WTC11 (cell line): ENCODE measurements around the gene MERTK.

Experiments
- IRF2 ChIP-seq: sonication (generic); formaldehyde crosslinking; IDR thresholded peaks from 2 replicates; pipeline ENCODE4 v1.8.0; 2022; ENCODE audit warnings: low read depth, missing genetic modification reagents, borderline replicate concordance
- ZNF263 ChIP-seq: sonication (generic); formaldehyde crosslinking; IDR thresholded peaks from 2 replicates; pipeline ENCODE4 v1.8.1; 2022; ENCODE audit warnings: low read depth, mild to moderate bottlenecking, moderate library complexity, missing genetic modification reagents
- TF ChIP-seq, protein P1 (sequence below): sonication (generic); formaldehyde crosslinking; IDR thresholded peaks from 2 replicates; pipeline ENCODE4 v1.8.1; 2022; ENCODE audit warnings: low read depth, missing genetic modification reagents, borderline replicate concordance
- TF ChIP-seq, protein P2 (sequence below): fragments of 200-600 bp; IDR thresholded peaks from 2 replicates; pipeline ENCODE4 v1.8.0; 2022; ENCODE audit warnings: antibody characterized with exemption
- TF ChIP-seq, protein P3 (sequence below): sonication (generic); formaldehyde crosslinking; conservative IDR thresholded peaks from 2 replicates; pipeline ENCODE4 v1.8.1; 2022; ENCODE audit warnings: mild to moderate bottlenecking, missing genetic modification reagents
- TF ChIP-seq, protein P4 (sequence below): sonication (generic); formaldehyde crosslinking; conservative IDR thresholded peaks from 2 replicates; pipeline ENCODE4 v1.8.1; 2023; ENCODE audit warnings: mild to moderate bottlenecking, low read depth, missing genetic modification reagents, moderate library complexity
- TF ChIP-seq, protein P5 (sequence below): sonication (generic); formaldehyde crosslinking; IDR thresholded peaks from 2 replicates; pipeline ENCODE4 v1.8.0; 2023; ENCODE audit warnings: missing genetic modification reagents, mild to moderate bottlenecking, borderline replicate concordance
- TF ChIP-seq, protein P6 (sequence below): fragments of 250-450 bp; sonication (Bioruptor Pico); conservative IDR thresholded peaks from 2 replicates; pipeline ENCODE4 v1.9.0; 2021; ENCODE audit warnings: mild to moderate bottlenecking
- TF ChIP-seq, protein P7 (sequence below): sonication (generic); formaldehyde crosslinking; IDR thresholded peaks from 2 replicates; pipeline ENCODE4 v1.8.0; 2023; ENCODE audit warnings: missing genetic modification reagents
- TF ChIP-seq, protein P8 (sequence below): sonication (generic); formaldehyde crosslinking; IDR thresholded peaks from 2 replicates; pipeline ENCODE4 v1.8.1; 2023; ENCODE audit warnings: mild to moderate bottlenecking, missing genetic modification reagents, moderate library complexity
- TF ChIP-seq, protein P9 (sequence below): sonication (generic); formaldehyde crosslinking; IDR thresholded peaks from 2 replicates; pipeline ENCODE4 v1.8.0; 2022; ENCODE audit warnings: mild to moderate bottlenecking, missing genetic modification reagents

DNA sequence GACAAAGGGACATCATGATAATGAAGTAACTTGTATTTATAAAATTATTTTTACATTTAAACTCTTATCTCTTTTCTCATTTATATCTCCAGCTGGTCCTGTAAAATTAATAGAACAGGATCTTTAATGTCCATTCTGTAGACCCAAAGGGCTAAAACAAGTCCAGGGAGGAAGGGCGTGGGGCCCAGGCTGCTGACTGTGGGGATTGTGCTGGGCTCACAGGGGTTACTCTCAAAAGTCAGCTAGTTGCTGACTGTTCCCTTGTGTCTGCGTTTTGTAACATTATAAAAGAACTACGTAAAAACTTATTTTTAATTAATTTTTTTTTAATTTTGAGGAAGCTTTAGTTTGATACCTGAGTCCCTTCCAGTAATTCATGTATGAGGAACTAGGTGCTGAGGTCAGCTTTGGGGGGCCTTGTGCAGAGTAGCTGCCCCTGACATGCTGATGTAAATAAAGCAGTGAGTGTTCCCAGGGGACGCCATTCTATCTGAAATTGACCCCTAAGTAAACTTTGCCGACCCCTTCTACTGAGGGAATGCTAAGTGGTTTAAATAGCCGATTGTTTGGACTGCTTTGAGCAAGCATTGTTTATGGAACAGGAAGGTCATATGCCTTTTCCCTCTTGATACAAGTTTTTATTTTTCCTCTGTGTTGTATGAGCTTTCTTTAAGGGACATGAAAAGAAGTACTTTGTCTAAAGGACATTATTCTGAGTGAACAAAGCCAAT is 56.4 kb downstream of the MERTK start:
- TF ChIP-seq, protein P1, sequence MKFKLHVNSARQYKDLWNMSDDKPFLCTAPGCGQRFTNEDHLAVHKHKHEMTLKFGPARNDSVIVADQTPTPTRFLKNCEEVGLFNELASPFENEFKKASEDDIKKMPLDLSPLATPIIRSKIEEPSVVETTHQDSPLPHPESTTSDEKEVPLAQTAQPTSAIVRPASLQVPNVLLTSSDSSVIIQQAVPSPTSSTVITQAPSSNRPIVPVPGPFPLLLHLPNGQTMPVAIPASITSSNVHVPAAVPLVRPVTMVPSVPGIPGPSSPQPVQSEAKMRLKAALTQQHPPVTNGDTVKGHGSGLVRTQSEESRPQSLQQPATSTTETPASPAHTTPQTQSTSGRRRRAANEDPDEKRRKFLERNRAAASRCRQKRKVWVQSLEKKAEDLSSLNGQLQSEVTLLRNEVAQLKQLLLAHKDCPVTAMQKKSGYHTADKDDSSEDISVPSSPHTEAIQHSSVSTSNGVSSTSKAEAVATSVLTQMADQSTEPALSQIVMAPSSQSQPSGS (CRISPR knock-in tag) = no peak
- TF ChIP-seq, protein P2, sequence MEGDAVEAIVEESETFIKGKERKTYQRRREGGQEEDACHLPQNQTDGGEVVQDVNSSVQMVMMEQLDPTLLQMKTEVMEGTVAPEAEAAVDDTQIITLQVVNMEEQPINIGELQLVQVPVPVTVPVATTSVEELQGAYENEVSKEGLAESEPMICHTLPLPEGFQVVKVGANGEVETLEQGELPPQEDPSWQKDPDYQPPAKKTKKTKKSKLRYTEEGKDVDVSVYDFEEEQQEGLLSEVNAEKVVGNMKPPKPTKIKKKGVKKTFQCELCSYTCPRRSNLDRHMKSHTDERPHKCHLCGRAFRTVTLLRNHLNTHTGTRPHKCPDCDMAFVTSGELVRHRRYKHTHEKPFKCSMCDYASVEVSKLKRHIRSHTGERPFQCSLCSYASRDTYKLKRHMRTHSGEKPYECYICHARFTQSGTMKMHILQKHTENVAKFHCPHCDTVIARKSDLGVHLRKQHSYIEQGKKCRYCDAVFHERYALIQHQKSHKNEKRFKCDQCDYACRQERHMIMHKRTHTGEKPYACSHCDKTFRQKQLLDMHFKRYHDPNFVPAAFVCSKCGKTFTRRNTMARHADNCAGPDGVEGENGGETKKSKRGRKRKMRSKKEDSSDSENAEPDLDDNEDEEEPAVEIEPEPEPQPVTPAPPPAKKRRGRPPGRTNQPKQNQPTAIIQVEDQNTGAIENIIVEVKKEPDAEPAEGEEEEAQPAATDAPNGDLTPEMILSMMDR = no peak
- TF ChIP-seq ZNF263 (no peak), IRF2 (CRISPR knock-in tag) (no peak)
- TF ChIP-seq, protein P3, sequence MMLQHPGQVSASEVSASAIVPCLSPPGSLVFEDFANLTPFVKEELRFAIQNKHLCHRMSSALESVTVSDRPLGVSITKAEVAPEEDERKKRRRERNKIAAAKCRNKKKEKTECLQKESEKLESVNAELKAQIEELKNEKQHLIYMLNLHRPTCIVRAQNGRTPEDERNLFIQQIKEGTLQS (CRISPR knock-in tag) = no peak
- TF ChIP-seq, protein P4, sequence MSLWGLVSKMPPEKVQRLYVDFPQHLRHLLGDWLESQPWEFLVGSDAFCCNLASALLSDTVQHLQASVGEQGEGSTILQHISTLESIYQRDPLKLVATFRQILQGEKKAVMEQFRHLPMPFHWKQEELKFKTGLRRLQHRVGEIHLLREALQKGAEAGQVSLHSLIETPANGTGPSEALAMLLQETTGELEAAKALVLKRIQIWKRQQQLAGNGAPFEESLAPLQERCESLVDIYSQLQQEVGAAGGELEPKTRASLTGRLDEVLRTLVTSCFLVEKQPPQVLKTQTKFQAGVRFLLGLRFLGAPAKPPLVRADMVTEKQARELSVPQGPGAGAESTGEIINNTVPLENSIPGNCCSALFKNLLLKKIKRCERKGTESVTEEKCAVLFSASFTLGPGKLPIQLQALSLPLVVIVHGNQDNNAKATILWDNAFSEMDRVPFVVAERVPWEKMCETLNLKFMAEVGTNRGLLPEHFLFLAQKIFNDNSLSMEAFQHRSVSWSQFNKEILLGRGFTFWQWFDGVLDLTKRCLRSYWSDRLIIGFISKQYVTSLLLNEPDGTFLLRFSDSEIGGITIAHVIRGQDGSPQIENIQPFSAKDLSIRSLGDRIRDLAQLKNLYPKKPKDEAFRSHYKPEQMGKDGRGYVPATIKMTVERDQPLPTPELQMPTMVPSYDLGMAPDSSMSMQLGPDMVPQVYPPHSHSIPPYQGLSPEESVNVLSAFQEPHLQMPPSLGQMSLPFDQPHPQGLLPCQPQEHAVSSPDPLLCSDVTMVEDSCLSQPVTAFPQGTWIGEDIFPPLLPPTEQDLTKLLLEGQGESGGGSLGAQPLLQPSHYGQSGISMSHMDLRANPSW (CRISPR knock-in tag) = no peak
- TF ChIP-seq, protein P5, sequence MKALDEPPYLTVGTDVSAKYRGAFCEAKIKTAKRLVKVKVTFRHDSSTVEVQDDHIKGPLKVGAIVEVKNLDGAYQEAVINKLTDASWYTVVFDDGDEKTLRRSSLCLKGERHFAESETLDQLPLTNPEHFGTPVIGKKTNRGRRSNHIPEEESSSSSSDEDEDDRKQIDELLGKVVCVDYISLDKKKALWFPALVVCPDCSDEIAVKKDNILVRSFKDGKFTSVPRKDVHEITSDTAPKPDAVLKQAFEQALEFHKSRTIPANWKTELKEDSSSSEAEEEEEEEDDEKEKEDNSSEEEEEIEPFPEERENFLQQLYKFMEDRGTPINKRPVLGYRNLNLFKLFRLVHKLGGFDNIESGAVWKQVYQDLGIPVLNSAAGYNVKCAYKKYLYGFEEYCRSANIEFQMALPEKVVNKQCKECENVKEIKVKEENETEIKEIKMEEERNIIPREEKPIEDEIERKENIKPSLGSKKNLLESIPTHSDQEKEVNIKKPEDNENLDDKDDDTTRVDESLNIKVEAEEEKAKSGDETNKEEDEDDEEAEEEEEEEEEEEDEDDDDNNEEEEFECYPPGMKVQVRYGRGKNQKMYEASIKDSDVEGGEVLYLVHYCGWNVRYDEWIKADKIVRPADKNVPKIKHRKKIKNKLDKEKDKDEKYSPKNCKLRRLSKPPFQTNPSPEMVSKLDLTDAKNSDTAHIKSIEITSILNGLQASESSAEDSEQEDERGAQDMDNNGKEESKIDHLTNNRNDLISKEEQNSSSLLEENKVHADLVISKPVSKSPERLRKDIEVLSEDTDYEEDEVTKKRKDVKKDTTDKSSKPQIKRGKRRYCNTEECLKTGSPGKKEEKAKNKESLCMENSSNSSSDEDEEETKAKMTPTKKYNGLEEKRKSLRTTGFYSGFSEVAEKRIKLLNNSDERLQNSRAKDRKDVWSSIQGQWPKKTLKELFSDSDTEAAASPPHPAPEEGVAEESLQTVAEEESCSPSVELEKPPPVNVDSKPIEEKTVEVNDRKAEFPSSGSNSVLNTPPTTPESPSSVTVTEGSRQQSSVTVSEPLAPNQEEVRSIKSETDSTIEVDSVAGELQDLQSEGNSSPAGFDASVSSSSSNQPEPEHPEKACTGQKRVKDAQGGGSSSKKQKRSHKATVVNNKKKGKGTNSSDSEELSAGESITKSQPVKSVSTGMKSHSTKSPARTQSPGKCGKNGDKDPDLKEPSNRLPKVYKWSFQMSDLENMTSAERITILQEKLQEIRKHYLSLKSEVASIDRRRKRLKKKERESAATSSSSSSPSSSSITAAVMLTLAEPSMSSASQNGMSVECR = no peak
- TF ChIP-seq, protein P6, sequence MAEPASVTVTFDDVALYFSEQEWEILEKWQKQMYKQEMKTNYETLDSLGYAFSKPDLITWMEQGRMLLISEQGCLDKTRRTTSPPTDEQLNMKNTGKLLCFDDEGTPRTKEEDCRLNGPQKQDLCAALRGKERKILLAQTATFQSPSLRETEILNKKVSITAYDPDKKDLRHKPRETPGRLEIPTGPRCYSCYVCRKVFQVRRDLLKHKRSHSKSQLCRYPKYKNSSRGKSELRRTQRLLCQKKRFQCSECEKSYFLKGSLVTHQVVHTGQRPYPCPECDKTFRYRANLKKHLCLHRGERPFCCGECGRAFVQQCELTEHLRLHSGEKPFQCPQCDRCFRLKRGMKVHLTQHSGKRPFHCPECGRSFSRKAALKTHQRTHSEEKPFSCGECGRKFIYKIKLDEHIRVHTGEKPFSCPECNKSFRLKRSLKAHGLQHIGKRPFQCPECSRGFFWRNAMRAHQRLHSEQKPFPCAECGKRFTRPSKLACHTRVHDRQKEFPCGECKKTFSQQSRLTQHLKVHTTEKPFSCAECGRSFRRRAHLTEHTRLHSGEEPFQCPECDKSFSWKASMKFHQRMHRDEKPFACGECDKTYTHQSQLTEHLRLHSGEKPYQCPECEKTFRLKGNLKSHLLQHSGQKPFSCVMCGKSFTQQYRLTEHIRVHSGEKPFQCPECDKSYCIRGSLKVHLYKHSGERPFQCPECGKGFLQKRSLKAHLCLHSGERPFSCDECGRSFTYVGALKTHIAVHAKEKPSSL (CRISPR knock-in tag) = no peak
- TF ChIP-seq, protein P7, sequence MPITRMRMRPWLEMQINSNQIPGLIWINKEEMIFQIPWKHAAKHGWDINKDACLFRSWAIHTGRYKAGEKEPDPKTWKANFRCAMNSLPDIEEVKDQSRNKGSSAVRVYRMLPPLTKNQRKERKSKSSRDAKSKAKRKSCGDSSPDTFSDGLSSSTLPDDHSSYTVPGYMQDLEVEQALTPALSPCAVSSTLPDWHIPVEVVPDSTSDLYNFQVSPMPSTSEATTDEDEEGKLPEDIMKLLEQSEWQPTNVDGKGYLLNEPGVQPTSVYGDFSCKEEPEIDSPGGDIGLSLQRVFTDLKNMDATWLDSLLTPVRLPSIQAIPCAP = no peak
- TF ChIP-seq, protein P8, sequence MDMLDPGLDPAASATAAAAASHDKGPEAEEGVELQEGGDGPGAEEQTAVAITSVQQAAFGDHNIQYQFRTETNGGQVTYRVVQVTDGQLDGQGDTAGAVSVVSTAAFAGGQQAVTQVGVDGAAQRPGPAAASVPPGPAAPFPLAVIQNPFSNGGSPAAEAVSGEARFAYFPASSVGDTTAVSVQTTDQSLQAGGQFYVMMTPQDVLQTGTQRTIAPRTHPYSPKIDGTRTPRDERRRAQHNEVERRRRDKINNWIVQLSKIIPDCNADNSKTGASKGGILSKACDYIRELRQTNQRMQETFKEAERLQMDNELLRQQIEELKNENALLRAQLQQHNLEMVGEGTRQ (CRISPR knock-in tag) = no peak
- TF ChIP-seq, protein P9, sequence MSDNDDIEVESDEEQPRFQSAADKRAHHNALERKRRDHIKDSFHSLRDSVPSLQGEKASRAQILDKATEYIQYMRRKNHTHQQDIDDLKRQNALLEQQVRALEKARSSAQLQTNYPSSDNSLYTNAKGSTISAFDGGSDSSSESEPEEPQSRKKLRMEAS (CRISPR knock-in tag) = no peak
